Chondrocyte (in vitro differentiated cells): ENCODE measurements around the gene TSPYL6. TPM values are rescaled to one million over a fixed set of nuclear protein-coding genes. Genes with fewer than 3 reads are reported as not detected.

Experiments
- DNase-seq: peaks from one replicate; pipeline ENCODE4 v3.0.0; 2021; ENCODE audit warnings: mixed read lengths, low spot score
- H3K27ac Mint-ChIP-seq: one replicate; pipeline ENCODE4 v1.8.0; 2021; ENCODE audit warnings: mild to moderate bottlenecking, moderate library complexity, mixed read lengths; ENCODE audit not compliant: unreplicated experiment
- H3K27me3 Mint-ChIP-seq: 2 replicates; pipeline ENCODE4 v1.8.0; 2021; ENCODE audit warnings: low read depth, mixed read lengths
- H3K36me3 Mint-ChIP-seq: 2 replicates; pipeline ENCODE4 v1.8.0; 2021; ENCODE audit warnings: low read depth, mixed read lengths
- H3K4me1 Mint-ChIP-seq: 2 replicates; pipeline ENCODE4 v1.8.0; 2021; ENCODE audit warnings: low read depth, mild to moderate bottlenecking, mixed read lengths
- H3K4me3 Mint-ChIP-seq: one replicate; pipeline ENCODE4 v1.8.0; 2021; ENCODE audit warnings: mild to moderate bottlenecking, moderate library complexity, mixed read lengths; ENCODE audit not compliant: unreplicated experiment
- H3K9me3 Mint-ChIP-seq: 2 replicates; pipeline ENCODE4 v1.8.0; 2021; ENCODE audit warnings: low read depth, mixed read lengths
- CTCF ChIP-seq: fragments of 200-600 bp; sonication (generic); IDR thresholded peaks from 2 replicates; pipeline ENCODE4 v1.5.0; 2021; ENCODE audit warnings: antibody characterized with exemption, mild to moderate bottlenecking, moderate library complexity
- total RNA-seq: library from RNA; stranded (reverse); gene quantifications from 3 replicates; pipeline ENCODE4 v1.2.1, GENCODE V29; 2021

TSPYL6 gene
- total RNA-seq, 1 donor from 2014 or later = not detected

GRCh38 chr2:54226260-54226659 is 29.8 kb downstream of the TSPYL6 start:
- Mint-ChIP-seq H3K4me1 (peaks cover 24% of the 10 kb centered on the region), H3K27ac (no peak overlapping the region), H3K9me3 (no peaks in the 10 kb centered on the region)

GRCh38 chr2:54224997-54225396 is 31.0 kb downstream of the TSPYL6 start:
- no peaks in the 10 kb centered on the region for H3K9me3 Mint-ChIP-seq
- TF ChIP-seq CTCF = no peak
- no peak overlapping the region for H3K27ac Mint-ChIP-seq
- peaks cover 28% of the 10 kb centered on the region for H3K4me1 Mint-ChIP-seq
- no peak overlapping the region for H3K4me3 Mint-ChIP-seq
- DNase-seq = no peak
- no peaks in the 10 kb centered on the region for H3K36me3 Mint-ChIP-seq
- no peaks in the 10 kb centered on the region for H3K27me3 Mint-ChIP-seq

More at GRCh38 chr2:54226260-54226659, 29.8 kb downstream of the TSPYL6 start:
- Mint-ChIP-seq H3K27me3 (no peaks in the 10 kb centered on the region), H3K36me3 (no peaks in the 10 kb centered on the region), H3K4me3 (no peak overlapping the region)
- TF ChIP-seq CTCF = no peak
- DNase-seq = no peak

- H3K36me3 Mint-ChIP-seq = peaks cover 3% of the 10 kb centered on the region
- TF ChIP-seq CTCF = no peak
- no peak overlapping the region for H3K4me3 Mint-ChIP-seq
- DNase-seq = no peak
- no peaks in the 10 kb centered on the region for H3K27me3 Mint-ChIP-seq
- H3K9me3 Mint-ChIP-seq = peaks cover 16% of the 10 kb centered on the region
- no peak overlapping the region for H3K27ac Mint-ChIP-seq
- H3K4me1 Mint-ChIP-seq = peaks cover 38% of the 10 kb centered on the region
Observed at GRCh38 chr2:54213082-54213481, 42.9 kb downstream of the TSPYL6 start.

GRCh38 chr2:54212456-54212855 is 43.6 kb downstream of the TSPYL6 start:
- Mint-ChIP-seq H3K4me3 (no peak overlapping the region), H3K27ac (peak overlapping the region; percentile 18), H3K9me3 (peaks cover 16% of the 10 kb centered on the region), H3K4me1 (peaks cover 44% of the 10 kb centered on the region), H3K36me3 (peaks cover 3% of the 10 kb centered on the region), H3K27me3 (no peaks in the 10 kb centered on the region)
- TF ChIP-seq CTCF = no peak
- no peak for DNase-seq

GRCh38 chr2:54209379-54209778 is 46.6 kb downstream of the TSPYL6 start:
- Mint-ChIP-seq H3K27ac (peak overlapping the region; percentile 34), H3K4me1 (peaks cover 59% of the 10 kb centered on the region), H3K4me3 (no peak overlapping the region), H3K36me3 (no peaks in the 10 kb centered on the region), H3K27me3 (no peaks in the 10 kb centered on the region), H3K9me3 (peaks cover 8% of the 10 kb centered on the region)
- no peak for TF ChIP-seq CTCF
- no peak for DNase-seq
